ENCODE data around the gene C3AR1.
A peak's percentile ranks its signal among the peaks of the same experiment; 100 is the strongest.
"Not testable (repeated sequence)": the region's sequence is repeated elsewhere in the genome, so short reads cannot be mapped to it uniquely, and the experiment has no call there.

The C3AR1 gene

DNA sequence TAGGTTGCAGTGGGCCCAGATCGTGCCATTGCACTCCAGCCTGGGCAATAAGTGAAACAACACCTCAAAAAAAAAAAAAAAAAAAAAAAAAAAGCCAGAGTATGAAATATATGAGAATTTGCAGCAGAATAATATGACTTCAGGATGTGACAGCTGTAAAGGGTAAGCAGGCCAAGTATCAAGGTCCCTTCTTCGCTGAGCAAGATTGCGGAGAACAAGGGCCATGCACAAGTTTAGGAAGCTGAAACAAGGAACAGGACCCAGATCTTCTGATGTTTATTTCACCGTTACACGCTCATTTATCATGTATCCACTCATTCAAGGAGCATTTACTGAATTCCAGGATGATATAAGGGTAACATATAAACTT is 34.3 kb downstream of the C3AR1 start:
- Histone ChIP-seq H3K9ac (ENCODE audit: low read depth in 1 of 2, low read length in 2 of 2) (peak overlapping the region; percentile 55 to 95), H3K9me3 (ENCODE audit: control insufficient read depth in 1 of 2, low read length in 2 of 2) (no peaks in the 10 kb centered on the region), H3K27ac (ENCODE audit: low read depth, low read length) (peak overlapping the region; percentile 41), H3K36me3 (ENCODE audit: control insufficient read depth in 1 of 2, insufficient read depth in 2 of 2, low read length in 2 of 2) (no peaks in the 10 kb centered on the region), H3K4me1 (ENCODE audit: control insufficient read depth in 1 of 2, insufficient read depth in 2 of 2, low read length in 2 of 2) (peaks cover 34 to 40% of the 10 kb centered on the region in 2 donors), H3K27me3 (ENCODE audit: control insufficient read depth in 1 of 2, insufficient read depth in 2 of 2, low read length in 2 of 2) (no peaks in the 10 kb centered on the region), H3K4me3 (ENCODE audit: low read depth in 1 of 2, low read length in 2 of 2) (peak overlapping the region; percentile 87 to 93)

DNA sequence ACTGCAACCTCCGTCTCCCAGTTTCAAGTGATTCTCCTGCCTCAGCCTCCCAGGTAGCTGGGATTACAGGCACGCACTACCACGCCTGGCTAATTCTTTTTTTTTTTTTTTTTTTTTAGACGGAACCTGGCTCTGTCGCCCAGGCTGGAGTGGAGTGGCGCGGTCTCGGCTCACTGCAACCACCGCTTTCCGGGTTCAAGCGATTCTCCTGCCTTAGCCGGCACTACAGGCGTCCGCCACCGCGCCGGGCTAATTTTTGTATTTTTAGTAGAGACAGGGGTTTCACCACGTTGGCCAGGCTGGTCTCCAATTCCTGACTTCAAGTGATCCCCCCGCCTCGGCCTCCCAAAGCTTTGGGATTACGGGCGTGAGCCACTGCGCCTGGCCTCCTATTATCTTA is 35.1 kb downstream of the C3AR1 start:
- not testable (repeated sequence) for H3K27me3 ChIP-seq (ENCODE audit: control insufficient read depth in 1 of 2, insufficient read depth in 2 of 2, low read length in 2 of 2); H3K27ac ChIP-seq (ENCODE audit: low read depth, low read length)

DNA sequence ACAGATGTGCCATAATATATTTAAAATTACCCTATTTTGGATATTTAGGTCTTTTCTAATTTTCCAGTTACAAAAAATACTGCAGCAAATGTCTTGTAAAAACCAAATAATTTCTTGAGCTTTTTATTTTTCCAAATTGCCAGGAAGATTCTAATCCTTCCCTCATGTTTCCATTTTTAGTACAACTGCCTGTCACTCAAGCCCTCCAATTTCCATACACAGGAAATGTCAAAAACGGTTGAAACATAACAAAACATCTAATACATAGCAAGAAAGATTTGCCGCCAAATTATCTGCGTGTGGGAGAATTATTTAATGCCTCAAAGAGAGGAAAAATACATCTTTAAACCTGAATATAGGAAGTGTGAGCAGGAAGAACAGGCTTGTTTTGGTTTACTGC is 36.0 kb downstream of the C3AR1 start:
- Histone ChIP-seq H3K9ac (ENCODE audit: low read depth in 1 of 2, low read length in 2 of 2) (no peak overlapping the region), H3K27me3 (ENCODE audit: control insufficient read depth in 1 of 2, insufficient read depth in 2 of 2, low read length in 2 of 2) (no peaks in the 10 kb centered on the region), H3K27ac (ENCODE audit: low read depth, low read length) (no peak overlapping the region), H3K36me3 (ENCODE audit: control insufficient read depth in 1 of 2, insufficient read depth in 2 of 2, low read length in 2 of 2) (no peaks in the 10 kb centered on the region), H3K4me1 (ENCODE audit: control insufficient read depth in 1 of 2, insufficient read depth in 2 of 2, low read length in 2 of 2) (peaks cover 23 to 27% of the 10 kb centered on the region in 2 donors), H3K9me3 (ENCODE audit: control insufficient read depth in 1 of 2, low read length in 2 of 2) (no peaks in the 10 kb centered on the region), H3K4me3 (ENCODE audit: low read depth in 1 of 2, low read length in 2 of 2) (no peak overlapping the region)

More for the DNA sequence above, 35.1 kb downstream of the C3AR1 start:
- not testable (repeated sequence) for H3K9me3 ChIP-seq (ENCODE audit: control insufficient read depth in 1 of 2, low read length in 2 of 2); H3K4me3 ChIP-seq (ENCODE audit: low read depth in 1 of 2, low read length in 2 of 2); H3K9ac ChIP-seq (ENCODE audit: low read depth in 1 of 2, low read length in 2 of 2); H3K36me3 ChIP-seq (ENCODE audit: control insufficient read depth in 1 of 2, insufficient read depth in 2 of 2, low read length in 2 of 2)
- H3K4me1 ChIP-seq (ENCODE audit: control insufficient read depth in 1 of 2, insufficient read depth in 2 of 2, low read length in 2 of 2), result peaks cover 31 to 33% of the 10 kb centered on the region in 2 donors

GRCh38 chr12:8028267-8028666 is 37.9 kb downstream of the C3AR1 start:
- H3K36me3 ChIP-seq (ENCODE audit: control insufficient read depth in 1 of 2, insufficient read depth in 2 of 2, low read length in 2 of 2), result no peaks in the 10 kb centered on the region
- H3K4me1 ChIP-seq (ENCODE audit: control insufficient read depth in 1 of 2, insufficient read depth in 2 of 2, low read length in 2 of 2), result peaks cover 4 to 8% of the 10 kb centered on the region in 2 donors
- no peak overlapping the region for H3K27ac ChIP-seq (ENCODE audit: low read depth, low read length)
- H3K4me3 ChIP-seq (ENCODE audit: low read depth in 1 of 2, low read length in 2 of 2), result no peak overlapping the region
- no peaks in the 10 kb centered on the region for H3K27me3 ChIP-seq (ENCODE audit: control insufficient read depth in 1 of 2, insufficient read depth in 2 of 2, low read length in 2 of 2)
- H3K9ac ChIP-seq (ENCODE audit: low read depth in 1 of 2, low read length in 2 of 2), result no peak overlapping the region
- H3K9me3 ChIP-seq (ENCODE audit: control insufficient read depth in 1 of 2, low read length in 2 of 2), result no peaks in the 10 kb centered on the region

GRCh38 chr12:8027856-8028255 is 38.3 kb downstream of the C3AR1 start:
- Histone ChIP-seq H3K9me3 (ENCODE audit: control insufficient read depth in 1 of 2, low read length in 2 of 2) (no peaks in the 10 kb centered on the region), H3K4me1 (ENCODE audit: control insufficient read depth in 1 of 2, insufficient read depth in 2 of 2, low read length in 2 of 2) (peaks cover 4 to 5% of the 10 kb centered on the region in 2 donors), H3K4me3 (ENCODE audit: low read depth in 1 of 2, low read length in 2 of 2) (no peak overlapping the region), H3K27me3 (ENCODE audit: control insufficient read depth in 1 of 2, insufficient read depth in 2 of 2, low read length in 2 of 2) (no peaks in the 10 kb centered on the region), H3K27ac (ENCODE audit: low read depth, low read length) (no peak overlapping the region), H3K9ac (ENCODE audit: low read depth in 1 of 2, low read length in 2 of 2) (no peak overlapping the region), H3K36me3 (ENCODE audit: control insufficient read depth in 1 of 2, insufficient read depth in 2 of 2, low read length in 2 of 2) (no peaks in the 10 kb centered on the region)

DNA sequence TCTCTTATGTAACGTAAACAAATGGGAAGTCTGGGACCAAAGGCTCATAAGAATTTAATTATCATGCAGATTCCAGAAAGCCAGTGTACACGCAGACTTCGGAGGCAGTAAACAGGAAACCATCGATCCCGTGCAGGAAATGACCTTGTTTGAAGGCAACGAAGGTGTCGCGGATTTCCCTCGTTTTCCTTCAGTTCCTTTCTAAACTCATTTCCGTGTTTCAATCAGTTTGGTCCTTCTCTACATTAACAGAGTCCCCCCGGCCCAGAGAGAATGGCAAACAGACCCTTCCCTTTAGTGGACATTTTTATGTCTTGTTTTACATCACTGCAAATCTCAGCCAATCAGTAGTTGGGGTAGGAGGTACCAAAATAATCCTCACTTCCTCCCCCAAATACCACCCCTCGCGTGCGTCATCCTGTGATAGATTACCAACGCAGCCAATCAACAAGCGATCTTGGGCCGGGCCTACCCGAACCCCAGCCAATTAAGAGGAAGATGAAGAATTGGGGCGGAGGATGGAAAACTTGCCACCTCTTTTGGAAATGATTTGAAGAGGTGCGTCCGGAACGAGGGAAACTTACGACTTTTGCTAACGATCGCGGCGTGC is 39.8 kb downstream of the C3AR1 start:
- Histone ChIP-seq H3K4me3 (ENCODE audit: low read depth in 1 of 2, low read length in 2 of 2) (peak overlapping the region; percentile 75 to 92), H3K9me3 (ENCODE audit: control insufficient read depth in 1 of 2, low read length in 2 of 2) (no peaks in the 10 kb centered on the region), H3K9ac (ENCODE audit: low read depth in 1 of 2, low read length in 2 of 2) (peak overlapping the region; percentile 95 to 98), H3K4me1 (ENCODE audit: control insufficient read depth in 1 of 2, insufficient read depth in 2 of 2, low read length in 2 of 2) (no peaks in the 10 kb centered on the region), H3K27ac (ENCODE audit: low read depth, low read length) (peak overlapping the region; percentile 100), H3K36me3 (ENCODE audit: control insufficient read depth in 1 of 2, insufficient read depth in 2 of 2, low read length in 2 of 2) (no peaks in the 10 kb centered on the region), H3K27me3 (ENCODE audit: control insufficient read depth in 1 of 2, insufficient read depth in 2 of 2, low read length in 2 of 2) (no peaks in the 10 kb centered on the region)

- Histone ChIP-seq H3K27ac (ENCODE audit: low read depth, low read length) (no peak overlapping the region), H3K27me3 (ENCODE audit: control insufficient read depth in 1 of 2, insufficient read depth in 2 of 2, low read length in 2 of 2) (peaks cover 6 to 24% of the 10 kb centered on the region in 2 donors), H3K9ac (ENCODE audit: low read depth in 1 of 2, low read length in 2 of 2) (no peak overlapping the region), H3K4me1 (ENCODE audit: control insufficient read depth in 1 of 2, insufficient read depth in 2 of 2, low read length in 2 of 2) (no peaks in the 10 kb centered on the region), H3K4me3 (ENCODE audit: low read depth in 1 of 2, low read length in 2 of 2) (peak overlapping the region; percentile 29 to 48), H3K9me3 (ENCODE audit: control insufficient read depth in 1 of 2, low read length in 2 of 2) (no peaks in the 10 kb centered on the region), H3K36me3 (ENCODE audit: control insufficient read depth in 1 of 2, insufficient read depth in 2 of 2, low read length in 2 of 2) (no peaks in the 10 kb centered on the region)
These were observed 47.2 kb downstream of the C3AR1 start for GRCh38 chr12:8018666-8019581.

- H3K4me3 ChIP-seq (ENCODE audit: low read depth in 1 of 2, low read length in 2 of 2), result peak overlapping the region in 1 of 2 donors; percentile 48
These were observed 47.9 kb downstream of the C3AR1 start for GRCh38 chr12:8018213-8018612.

DNA sequence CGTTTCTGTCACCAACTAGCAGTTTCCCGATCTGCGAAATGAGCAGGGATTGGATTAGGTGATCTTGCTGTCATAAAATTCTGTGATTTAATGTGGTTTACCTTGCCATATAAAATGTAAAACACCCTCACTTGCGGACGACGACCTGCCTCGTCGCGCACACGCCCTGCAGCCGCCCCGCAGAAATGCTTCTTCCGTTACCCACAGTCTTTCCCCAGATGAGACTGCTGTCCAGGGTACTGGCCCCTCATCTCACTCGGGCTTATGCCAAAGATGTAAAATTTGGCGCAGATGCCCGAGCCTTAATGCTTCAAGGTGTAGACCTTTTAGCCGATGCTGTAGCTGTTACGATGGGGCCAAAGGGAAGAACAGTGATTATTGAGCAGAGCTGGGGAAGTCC is 51.3 kb downstream of the C3AR1 start:
- peaks cover 6 to 22% of the 10 kb centered on the region in 2 donors for H3K27me3 ChIP-seq (ENCODE audit: control insufficient read depth in 1 of 2, insufficient read depth in 2 of 2, low read length in 2 of 2)
- no peak overlapping the region for H3K9ac ChIP-seq (ENCODE audit: low read depth in 1 of 2, low read length in 2 of 2)
- H3K36me3 ChIP-seq (ENCODE audit: control insufficient read depth in 1 of 2, insufficient read depth in 2 of 2, low read length in 2 of 2), result no peaks in the 10 kb centered on the region
- no peak overlapping the region for H3K27ac ChIP-seq (ENCODE audit: low read depth, low read length)
- no peaks in the 10 kb centered on the region for H3K9me3 ChIP-seq (ENCODE audit: control insufficient read depth in 1 of 2, low read length in 2 of 2)
- H3K4me1 ChIP-seq (ENCODE audit: control insufficient read depth in 1 of 2, insufficient read depth in 2 of 2, low read length in 2 of 2), result no peaks in the 10 kb centered on the region
- no peak overlapping the region for H3K4me3 ChIP-seq (ENCODE audit: low read depth in 1 of 2, low read length in 2 of 2)

More at GRCh38 chr12:8018213-8018612, 47.9 kb downstream of the C3AR1 start:
- H3K36me3 ChIP-seq (ENCODE audit: control insufficient read depth in 1 of 2, insufficient read depth in 2 of 2, low read length in 2 of 2); H3K27ac ChIP-seq (ENCODE audit: low read depth, low read length); H3K9ac ChIP-seq (ENCODE audit: low read depth in 1 of 2, low read length in 2 of 2); H3K4me1 ChIP-seq (ENCODE audit: control insufficient read depth in 1 of 2, insufficient read depth in 2 of 2, low read length in 2 of 2); H3K9me3 ChIP-seq (ENCODE audit: control insufficient read depth in 1 of 2, low read length in 2 of 2): not testable (repeated sequence)
- peaks cover 6 to 24% of the 10 kb centered on the region in 2 donors for H3K27me3 ChIP-seq (ENCODE audit: control insufficient read depth in 1 of 2, insufficient read depth in 2 of 2, low read length in 2 of 2)

DNA sequence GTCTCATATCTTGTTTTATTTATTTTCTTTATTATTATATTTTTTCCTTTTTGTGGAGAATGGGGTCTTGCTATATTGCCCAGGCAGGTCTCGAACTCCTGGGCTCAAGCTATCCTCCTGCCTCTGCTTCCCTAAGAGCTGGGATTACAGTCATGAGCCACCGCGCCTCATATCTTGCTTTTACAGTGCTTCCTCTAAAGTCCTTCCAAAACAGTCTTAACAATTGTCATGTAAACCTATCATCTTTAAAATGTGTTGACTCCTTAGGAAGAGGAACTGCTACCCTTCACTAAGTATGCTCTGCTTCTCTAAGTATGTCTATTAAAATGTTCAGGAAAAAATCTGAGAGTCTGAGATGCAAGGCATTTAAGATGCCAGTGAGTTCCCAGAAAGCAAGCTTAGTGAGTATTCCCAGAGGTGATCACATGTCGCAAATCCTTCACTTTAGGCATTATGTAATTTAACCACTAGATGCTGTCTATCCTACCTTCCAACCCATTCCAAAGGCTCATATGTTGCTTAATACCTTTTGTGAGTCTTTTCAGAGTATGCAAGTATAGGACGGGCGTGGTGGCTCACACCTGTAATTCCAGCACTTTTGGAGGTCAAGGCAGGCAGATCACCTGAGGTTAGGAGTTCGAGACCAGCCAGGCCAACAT is 53.4 kb downstream of the C3AR1 start:
- H3K9me3 ChIP-seq (ENCODE audit: control insufficient read depth in 1 of 2, low read length in 2 of 2), result no peaks in the 10 kb centered on the region
- peaks cover 0 to 5% of the 10 kb centered on the region in 2 donors for H3K27me3 ChIP-seq (ENCODE audit: control insufficient read depth in 1 of 2, insufficient read depth in 2 of 2, low read length in 2 of 2)
- H3K4me1 ChIP-seq (ENCODE audit: control insufficient read depth in 1 of 2, insufficient read depth in 2 of 2, low read length in 2 of 2), result no peaks in the 10 kb centered on the region
- H3K27ac ChIP-seq (ENCODE audit: low read depth, low read length), result no peak overlapping the region
- no peak overlapping the region for H3K9ac ChIP-seq (ENCODE audit: low read depth in 1 of 2, low read length in 2 of 2)
- no peaks in the 10 kb centered on the region for H3K36me3 ChIP-seq (ENCODE audit: control insufficient read depth in 1 of 2, insufficient read depth in 2 of 2, low read length in 2 of 2)
- H3K4me3 ChIP-seq (ENCODE audit: low read depth in 1 of 2, low read length in 2 of 2), result no peak overlapping the region

Data from duodenal mucosa (tissue), 2 donors.